OCI-LY1 (cell line): ENCODE measurements around the gene SETD1A.

Source experiments
- EZH2 ChIP-seq: fragments of 200-600 bp; sonication (generic), shearing (Covaris generic); IDR thresholded peaks from 2 replicates; pipeline ENCODE4 v1.8.0; 2017; ENCODE audit warnings: borderline replicate concordance, mixed run types, mild to moderate bottlenecking, antibody characterized with exemption, low read length, moderate library complexity, mixed read lengths
- TF ChIP-seq, protein P1 (sequence below): fragments of 200-600 bp; sonication (generic), shearing (Covaris generic); IDR thresholded peaks from 2 replicates; pipeline ENCODE4 v1.5.1; 2017; ENCODE audit warnings: mild to moderate bottlenecking, antibody characterized with exemption, low read length, moderate library complexity, mixed read lengths

GRCh38 chr16:31020536-31020935, 63.0 kb downstream of the SETD1A start:
- TF ChIP-seq, protein P1, sequence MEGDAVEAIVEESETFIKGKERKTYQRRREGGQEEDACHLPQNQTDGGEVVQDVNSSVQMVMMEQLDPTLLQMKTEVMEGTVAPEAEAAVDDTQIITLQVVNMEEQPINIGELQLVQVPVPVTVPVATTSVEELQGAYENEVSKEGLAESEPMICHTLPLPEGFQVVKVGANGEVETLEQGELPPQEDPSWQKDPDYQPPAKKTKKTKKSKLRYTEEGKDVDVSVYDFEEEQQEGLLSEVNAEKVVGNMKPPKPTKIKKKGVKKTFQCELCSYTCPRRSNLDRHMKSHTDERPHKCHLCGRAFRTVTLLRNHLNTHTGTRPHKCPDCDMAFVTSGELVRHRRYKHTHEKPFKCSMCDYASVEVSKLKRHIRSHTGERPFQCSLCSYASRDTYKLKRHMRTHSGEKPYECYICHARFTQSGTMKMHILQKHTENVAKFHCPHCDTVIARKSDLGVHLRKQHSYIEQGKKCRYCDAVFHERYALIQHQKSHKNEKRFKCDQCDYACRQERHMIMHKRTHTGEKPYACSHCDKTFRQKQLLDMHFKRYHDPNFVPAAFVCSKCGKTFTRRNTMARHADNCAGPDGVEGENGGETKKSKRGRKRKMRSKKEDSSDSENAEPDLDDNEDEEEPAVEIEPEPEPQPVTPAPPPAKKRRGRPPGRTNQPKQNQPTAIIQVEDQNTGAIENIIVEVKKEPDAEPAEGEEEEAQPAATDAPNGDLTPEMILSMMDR, result no peak
- no peak for TF ChIP-seq EZH2
